Left lung (tissue), 10 donors: ENCODE data around the gene FATE1. TPM values are rescaled to one million over a fixed set of nuclear protein-coding genes. Genes with fewer than 3 reads are reported as not detected.

Experiments
- ATAC-seq: fragments of 200-7000 bp; cut with Tn5 transposase; one replicate; pipeline ENCODE4 v1.9.1; 2020; ENCODE audit warnings: moderate library complexity
- DNase-seq, 4 donors: peaks; one replicate each; pipeline ENCODE4 v3.0.0-alpha.2; 2013 to 2020
- H3K27ac ChIP-seq, 2 donors: fragments of 200-600 bp; sonication (generic) in 1 of 2; one replicate each; pipeline versions ENCODE4 v1.5.0 to v1.8.0; 2020 to 2021
- H3K27me3 ChIP-seq, 2 donors: fragments of 200-600 bp; sonication (generic) in 1 of 2; one replicate each; pipeline versions ENCODE4 v1.5.0 to v1.8.0; 2020 to 2021
- H3K36me3 ChIP-seq, 2 donors: fragments of 200-600 bp; sonication (generic) in 1 of 2; one replicate each; pipeline versions ENCODE4 v1.5.0 to v1.8.0; 2020 to 2021
- H3K4me1 ChIP-seq, 2 donors: fragments of 200-600 bp; one replicate each; pipeline ENCODE4 v1.8.0; 2021
- H3K4me3 ChIP-seq, 2 donors: fragments of 200-600 bp; sonication (generic) in 1 of 2; one replicate each; pipeline versions ENCODE4 v1.5.0 to v1.8.0; 2020 to 2021; ENCODE audit warnings: mild to moderate bottlenecking in 1 of 2
- H3K9me3 ChIP-seq, 2 donors: fragments of 200-600 bp; sonication (generic) in 1 of 2; one replicate each; pipeline versions ENCODE4 v1.5.0 to v1.8.0; 2020 to 2021
- intact Hi-C, 2 donors: fragments of 100-400 bp; cut with DNase I; formaldehyde crosslinking; loops; one replicate each; pipeline versions ENCODE4 v1.11.2 to v1.14.2; 2022
- polyA plus RNA-seq, 6 donors: library from polyadenylated mRNA; unstranded; fragments of 120-200 nt; gene quantifications; one replicate each; pipeline ENCODE4 v1.2.1, GENCODE V29; 2013; ENCODE audit not compliant: insufficient read length in 6 of 6
- total RNA-seq, 2 donors: library from RNA; stranded (reverse); fragmentation: NEBNext Ultra II Directional; extraction: Animal tissue kit (Norgen Biotek cat#: 25700); gene quantifications; one replicate each; pipeline ENCODE4 v1.2.1, GENCODE V29; 2021
- TF ChIP-seq, protein P1 (sequence below), 2 donors: fragments of 200-600 bp; sonication (generic) in 1 of 2; IDR thresholded peaks; one replicate each; pipeline versions ENCODE4 v1.5.0 to v1.8.0; 2021; ENCODE audit warnings: antibody characterized with exemption in 2 of 2
- donor health status: DM: no; HTN: yes; CAD: no.
- donor health status: DM: no; HTN: no; CAD: no.

The FATE1 gene
- total and polyA plus RNA-seq, 8 donors, result 0.18 to 0.61 (median 0.40) TPM; not detected in 2

DNA sequence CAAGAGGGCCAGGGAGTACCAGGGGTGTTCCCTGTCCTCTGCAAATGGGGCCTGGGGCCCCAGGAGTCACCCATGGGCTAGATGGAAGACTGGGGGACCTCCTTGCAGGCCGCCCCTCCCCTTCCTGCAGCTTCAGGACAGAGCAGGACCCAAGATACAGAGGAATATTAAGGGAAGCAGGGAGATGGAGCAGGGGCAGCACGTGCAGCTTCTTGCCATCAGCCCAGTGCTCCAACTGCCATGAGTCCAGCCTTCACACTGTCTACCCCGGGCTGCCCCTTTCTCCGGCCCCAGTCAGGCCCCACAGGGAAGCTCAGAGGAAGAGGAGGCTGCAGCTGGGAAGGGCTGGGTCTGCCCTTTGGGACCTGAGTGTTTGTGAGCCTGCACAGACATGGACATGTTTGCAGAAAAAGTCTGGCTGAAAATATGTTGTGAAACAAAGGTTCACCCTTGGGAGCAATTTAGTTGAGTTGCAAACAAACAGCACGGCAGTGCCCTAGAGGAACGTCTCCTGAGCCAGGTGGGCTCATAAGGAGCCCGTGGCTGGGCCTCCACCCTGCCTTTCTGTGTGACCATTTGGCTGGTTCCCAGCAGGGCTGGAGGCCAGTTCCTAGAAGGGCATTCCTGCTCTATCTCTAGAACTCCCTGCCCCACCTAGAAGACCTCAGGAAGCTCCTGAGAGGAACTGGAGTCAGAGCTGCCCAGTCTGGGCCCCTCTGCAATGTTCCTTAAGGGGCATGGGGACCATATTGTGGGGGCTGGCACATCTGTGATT, 8.9 kb downstream of the FATE1 start:
- H3K4me3 ChIP-seq, result no peak overlapping the region
- no peaks in the 10 kb centered on the region for H3K9me3 ChIP-seq
- TF ChIP-seq, protein P1, sequence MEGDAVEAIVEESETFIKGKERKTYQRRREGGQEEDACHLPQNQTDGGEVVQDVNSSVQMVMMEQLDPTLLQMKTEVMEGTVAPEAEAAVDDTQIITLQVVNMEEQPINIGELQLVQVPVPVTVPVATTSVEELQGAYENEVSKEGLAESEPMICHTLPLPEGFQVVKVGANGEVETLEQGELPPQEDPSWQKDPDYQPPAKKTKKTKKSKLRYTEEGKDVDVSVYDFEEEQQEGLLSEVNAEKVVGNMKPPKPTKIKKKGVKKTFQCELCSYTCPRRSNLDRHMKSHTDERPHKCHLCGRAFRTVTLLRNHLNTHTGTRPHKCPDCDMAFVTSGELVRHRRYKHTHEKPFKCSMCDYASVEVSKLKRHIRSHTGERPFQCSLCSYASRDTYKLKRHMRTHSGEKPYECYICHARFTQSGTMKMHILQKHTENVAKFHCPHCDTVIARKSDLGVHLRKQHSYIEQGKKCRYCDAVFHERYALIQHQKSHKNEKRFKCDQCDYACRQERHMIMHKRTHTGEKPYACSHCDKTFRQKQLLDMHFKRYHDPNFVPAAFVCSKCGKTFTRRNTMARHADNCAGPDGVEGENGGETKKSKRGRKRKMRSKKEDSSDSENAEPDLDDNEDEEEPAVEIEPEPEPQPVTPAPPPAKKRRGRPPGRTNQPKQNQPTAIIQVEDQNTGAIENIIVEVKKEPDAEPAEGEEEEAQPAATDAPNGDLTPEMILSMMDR (IDR thresholded peaks at IDR 0.05), result no peak
- H3K27ac ChIP-seq, result no peak overlapping the region
- DNase-seq (no peak), ATAC-seq (no peak)
- intact Hi-C loops, result no loop called here
- H3K36me3 ChIP-seq, result no peaks in the 10 kb centered on the region
- no peaks in the 10 kb centered on the region for H3K4me1 ChIP-seq
- H3K27me3 ChIP-seq, result no peaks in the 10 kb centered on the region

DNA sequence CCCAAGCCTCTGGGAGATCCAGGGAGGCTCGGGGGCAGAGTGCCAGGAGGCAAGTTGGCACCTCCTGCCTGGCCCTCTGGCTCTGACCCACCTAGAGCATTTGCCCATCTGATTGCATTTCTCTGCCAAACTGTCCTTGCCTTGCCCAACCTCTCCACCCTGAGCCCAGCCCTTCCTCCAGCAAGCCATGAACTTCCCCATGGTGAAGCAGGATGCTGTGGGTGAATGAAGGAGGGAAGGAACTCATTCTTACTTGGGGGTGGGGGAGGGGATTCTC, 9.4 kb downstream of the FATE1 start:
- H3K27ac ChIP-seq, result no peak overlapping the region
- DNase-seq (no peak), ATAC-seq (no peak)
- H3K9me3 ChIP-seq, result no peaks in the 10 kb centered on the region
- intact Hi-C loops, result no loop called here
- no peaks in the 10 kb centered on the region for H3K36me3 ChIP-seq
- TF ChIP-seq, protein P1 (IDR thresholded peaks at IDR 0.05), result no peak
- no peaks in the 10 kb centered on the region for H3K27me3 ChIP-seq
- no peaks in the 10 kb centered on the region for H3K4me1 ChIP-seq
- H3K4me3 ChIP-seq, result no peak overlapping the region

DNA sequence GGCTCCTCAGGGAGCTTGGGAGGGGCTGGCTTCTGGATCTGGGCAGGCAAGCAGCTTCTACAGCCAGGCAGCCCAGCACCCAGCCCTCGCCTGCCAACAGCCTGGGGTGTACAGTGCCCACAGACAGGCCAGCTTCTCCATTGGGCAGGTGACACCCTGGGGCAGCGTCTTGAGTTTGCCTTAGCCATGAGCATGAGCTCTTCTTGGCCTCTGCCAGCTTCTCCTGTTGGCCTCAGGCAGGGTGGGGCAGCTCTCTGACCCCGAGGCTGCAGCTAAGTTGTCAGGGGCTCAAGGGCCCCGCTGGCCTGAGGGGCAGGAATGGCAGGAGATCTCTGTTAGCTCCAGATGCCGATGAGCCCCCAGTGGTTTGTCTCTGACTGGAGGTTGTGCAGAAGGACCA, 10.9 kb downstream of the FATE1 start:
- Histone ChIP-seq H3K27me3 (no peaks in the 10 kb centered on the region), H3K4me3 (no peak overlapping the region), H3K9me3 (no peaks in the 10 kb centered on the region), H3K27ac (no peak overlapping the region), H3K4me1 (no peaks in the 10 kb centered on the region), H3K36me3 (no peaks in the 10 kb centered on the region)
- ATAC-seq (no peak), DNase-seq (no peak)
- TF ChIP-seq, protein P1 (IDR thresholded peaks at IDR 0.05), result no peak
- intact Hi-C loops, result no loop called here

DNA sequence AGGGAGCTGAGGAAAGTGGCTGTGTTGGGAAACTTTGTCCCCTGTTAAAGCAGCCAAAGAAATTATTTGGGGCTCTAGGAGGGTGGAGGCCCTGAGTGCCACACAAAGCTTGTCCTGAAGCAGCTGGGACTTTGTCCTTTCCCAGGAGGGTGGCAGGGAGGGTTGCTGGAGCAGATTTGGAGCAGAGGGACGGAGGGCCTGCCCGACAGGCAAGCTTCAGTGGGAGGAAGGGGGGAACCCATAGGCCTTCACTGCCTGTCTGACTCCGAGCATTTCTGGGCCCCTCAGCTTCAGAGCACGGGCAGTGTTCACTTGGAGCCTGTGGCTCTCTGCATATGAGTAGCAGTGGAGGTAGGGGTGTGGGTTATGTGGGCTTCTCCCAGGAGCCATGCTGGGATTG, 11.5 kb downstream of the FATE1 start:
- H3K9me3 ChIP-seq, result no peaks in the 10 kb centered on the region
- no peak overlapping the region for H3K27ac ChIP-seq
- H3K36me3 ChIP-seq, result no peaks in the 10 kb centered on the region
- no peaks in the 10 kb centered on the region for H3K4me1 ChIP-seq
- no peak for DNase-seq
- intact Hi-C loops, result no loop called here
- no peak overlapping the region for H3K4me3 ChIP-seq
- no peak for ATAC-seq
- no peaks in the 10 kb centered on the region for H3K27me3 ChIP-seq
- TF ChIP-seq, protein P1 (IDR thresholded peaks at IDR 0.05), result no peak

DNA sequence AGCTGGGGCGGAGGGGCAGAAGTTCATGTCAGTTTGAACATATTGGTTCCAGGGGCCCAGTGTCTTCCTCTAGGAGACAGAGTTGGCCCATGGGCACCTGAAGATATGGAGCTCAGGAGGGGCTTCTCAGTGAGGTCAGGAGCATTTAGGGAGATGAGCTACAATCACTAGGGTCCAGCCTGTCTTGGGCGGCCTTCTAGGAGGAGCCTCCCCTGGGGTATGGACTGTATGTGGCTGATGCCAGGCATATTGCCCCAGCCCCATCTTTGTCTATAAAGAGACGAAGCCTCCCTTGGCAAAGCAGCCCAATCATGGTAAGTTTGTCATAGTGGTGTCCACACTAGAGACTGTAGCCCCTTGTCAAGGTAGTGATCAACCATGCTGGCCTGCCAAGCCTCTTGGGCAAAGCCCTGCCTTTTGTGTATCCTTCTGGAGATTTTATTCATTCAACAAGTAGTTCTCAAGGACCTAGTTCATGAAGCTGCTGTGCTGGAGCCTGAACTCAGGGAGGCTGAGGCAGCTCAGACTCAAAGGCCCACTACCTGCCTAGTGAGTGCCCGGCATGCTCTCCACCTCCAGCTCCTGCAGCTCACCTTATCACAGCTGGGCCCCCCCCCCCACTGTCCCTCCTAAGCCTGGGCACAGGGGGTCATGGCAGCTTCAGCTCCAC, 13.4 kb downstream of the FATE1 start:
- Histone ChIP-seq H3K4me3 (no peak overlapping the region), H3K27me3 (no peaks in the 10 kb centered on the region), H3K9me3 (no peaks in the 10 kb centered on the region), H3K36me3 (no peaks in the 10 kb centered on the region), H3K27ac (no peak overlapping the region), H3K4me1 (no peaks in the 10 kb centered on the region)
- DNase-seq, result no peak
- intact Hi-C loops, result no loop called here
- ATAC-seq, result no peak
- TF ChIP-seq, protein P1 (IDR thresholded peaks at IDR 0.05), result no peak
